ENCODE results near the gene MCL1. TPM values are rescaled to one million over a fixed set of nuclear protein-coding genes. Genes with fewer than 3 reads are reported as not detected.

Gene MCL1
- total and polyA plus RNA-seq, 10 of the 15 experiments (the other 5 are each of a cell fraction or from before 2014, with no cell fraction given): 18.1 to 148 (median 86.4) TPM

DNA sequence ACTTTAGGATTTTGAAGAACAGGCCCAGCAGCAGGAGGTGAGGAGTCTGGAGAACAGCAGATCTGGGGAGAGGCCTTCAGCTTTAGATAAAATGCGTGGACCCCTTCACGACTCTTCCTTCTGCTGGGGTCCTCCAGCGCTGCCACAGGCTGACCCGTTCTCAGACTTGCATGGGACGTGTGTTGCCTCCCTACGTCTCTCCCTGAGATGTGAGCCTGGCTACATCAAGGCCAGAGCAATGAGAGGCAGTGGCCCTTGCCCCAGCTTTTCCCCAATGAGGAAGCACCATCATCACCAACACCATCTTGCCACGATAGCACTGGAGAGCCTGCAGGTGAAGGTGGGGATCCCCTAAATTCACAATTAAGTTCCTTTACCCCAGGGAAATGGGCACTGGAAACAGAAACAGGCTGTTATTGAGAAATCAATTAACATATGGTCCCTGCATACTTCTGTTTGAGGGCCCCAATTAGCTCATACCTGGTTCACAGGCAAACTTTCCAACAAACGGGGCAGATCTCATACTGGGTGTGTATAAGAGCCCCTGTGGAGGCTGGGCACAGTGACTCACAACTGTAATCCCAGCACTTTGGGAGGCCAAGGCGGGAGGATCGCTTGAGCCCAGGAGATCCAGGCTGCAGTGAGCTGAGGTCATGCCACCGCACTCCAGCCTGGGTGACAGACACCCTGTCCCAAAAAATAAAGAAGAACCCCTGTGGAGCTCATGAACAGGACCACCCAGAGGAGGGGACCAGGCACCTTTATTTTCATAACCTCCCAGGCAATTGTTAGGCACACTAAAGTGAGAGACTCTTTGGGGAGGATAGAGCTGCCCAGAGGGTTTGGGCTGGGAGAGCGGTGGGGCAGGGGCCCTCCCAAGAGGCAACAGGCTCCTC, 42.3 kb downstream of the MCL1 start (continued):
- TF ChIP-seq, protein P1, sequence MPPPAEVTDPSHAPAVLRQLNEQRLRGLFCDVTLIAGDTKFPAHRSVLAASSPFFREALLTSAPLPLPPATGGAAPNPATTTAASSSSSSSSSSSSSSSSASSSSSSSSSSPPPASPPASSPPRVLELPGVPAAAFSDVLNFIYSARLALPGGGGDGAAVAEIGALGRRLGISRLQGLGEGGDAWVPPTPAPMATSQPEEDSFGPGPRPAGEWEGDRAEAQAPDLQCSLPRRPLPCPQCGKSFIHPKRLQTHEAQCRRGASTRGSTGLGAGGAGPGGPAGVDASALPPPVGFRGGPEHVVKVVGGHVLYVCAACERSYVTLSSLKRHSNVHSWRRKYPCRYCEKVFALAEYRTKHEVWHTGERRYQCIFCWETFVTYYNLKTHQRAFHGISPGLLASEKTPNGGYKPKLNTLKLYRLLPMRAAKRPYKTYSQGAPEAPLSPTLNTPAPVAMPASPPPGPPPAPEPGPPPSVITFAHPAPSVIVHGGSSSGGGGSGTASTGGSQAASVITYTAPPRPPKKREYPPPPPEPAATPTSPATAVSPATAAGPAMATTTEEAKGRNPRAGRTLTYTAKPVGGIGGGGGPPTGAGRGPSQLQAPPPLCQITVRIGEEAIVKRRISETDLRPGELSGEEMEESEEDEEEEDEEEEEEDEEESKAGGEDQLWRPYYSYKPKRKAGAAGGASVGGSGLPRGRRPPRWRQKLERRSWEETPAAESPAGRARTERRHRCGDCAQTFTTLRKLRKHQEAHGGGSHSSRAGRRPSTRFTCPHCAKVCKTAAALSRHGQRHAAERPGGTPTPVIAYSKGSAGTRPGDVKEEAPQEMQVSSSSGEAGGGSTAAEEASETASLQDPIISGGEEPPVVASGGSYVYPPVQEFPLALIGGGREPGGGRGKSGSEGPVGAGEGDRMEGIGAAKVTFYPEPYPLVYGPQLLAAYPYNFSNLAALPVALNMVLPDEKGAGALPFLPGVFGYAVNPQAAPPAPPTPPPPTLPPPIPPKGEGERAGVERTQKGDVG (CRISPR knock-in tag; IDR thresholded peaks at IDR 0.05): no peak
- TF ChIP-seq NFIC (IDR thresholded peaks at IDR 0.05; ENCODE audit: low read depth, low read length): no peak
- TF ChIP-seq, protein P2, sequence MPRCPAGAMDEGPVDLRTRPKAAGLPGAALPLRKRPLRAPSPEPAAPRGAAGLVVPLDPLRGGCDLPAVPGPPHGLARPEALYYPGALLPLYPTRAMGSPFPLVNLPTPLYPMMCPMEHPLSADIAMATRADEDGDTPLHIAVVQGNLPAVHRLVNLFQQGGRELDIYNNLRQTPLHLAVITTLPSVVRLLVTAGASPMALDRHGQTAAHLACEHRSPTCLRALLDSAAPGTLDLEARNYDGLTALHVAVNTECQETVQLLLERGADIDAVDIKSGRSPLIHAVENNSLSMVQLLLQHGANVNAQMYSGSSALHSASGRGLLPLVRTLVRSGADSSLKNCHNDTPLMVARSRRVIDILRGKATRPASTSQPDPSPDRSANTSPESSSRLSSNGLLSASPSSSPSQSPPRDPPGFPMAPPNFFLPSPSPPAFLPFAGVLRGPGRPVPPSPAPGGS (IDR thresholded peaks at IDR 0.05; ENCODE audit: borderline replicate concordance, insufficient read depth, low read depth, low read length, poor library complexity, severe bottlenecking): no peak
- no peak for TF ChIP-seq YBX1 (IDR thresholded peaks at IDR 0.05)
- TF ChIP-seq MEF2B (IDR thresholded peaks at IDR 0.05; ENCODE audit: partially characterized antibody, poor library complexity, severe bottlenecking): no peak
- TF ChIP-seq, protein P3, sequence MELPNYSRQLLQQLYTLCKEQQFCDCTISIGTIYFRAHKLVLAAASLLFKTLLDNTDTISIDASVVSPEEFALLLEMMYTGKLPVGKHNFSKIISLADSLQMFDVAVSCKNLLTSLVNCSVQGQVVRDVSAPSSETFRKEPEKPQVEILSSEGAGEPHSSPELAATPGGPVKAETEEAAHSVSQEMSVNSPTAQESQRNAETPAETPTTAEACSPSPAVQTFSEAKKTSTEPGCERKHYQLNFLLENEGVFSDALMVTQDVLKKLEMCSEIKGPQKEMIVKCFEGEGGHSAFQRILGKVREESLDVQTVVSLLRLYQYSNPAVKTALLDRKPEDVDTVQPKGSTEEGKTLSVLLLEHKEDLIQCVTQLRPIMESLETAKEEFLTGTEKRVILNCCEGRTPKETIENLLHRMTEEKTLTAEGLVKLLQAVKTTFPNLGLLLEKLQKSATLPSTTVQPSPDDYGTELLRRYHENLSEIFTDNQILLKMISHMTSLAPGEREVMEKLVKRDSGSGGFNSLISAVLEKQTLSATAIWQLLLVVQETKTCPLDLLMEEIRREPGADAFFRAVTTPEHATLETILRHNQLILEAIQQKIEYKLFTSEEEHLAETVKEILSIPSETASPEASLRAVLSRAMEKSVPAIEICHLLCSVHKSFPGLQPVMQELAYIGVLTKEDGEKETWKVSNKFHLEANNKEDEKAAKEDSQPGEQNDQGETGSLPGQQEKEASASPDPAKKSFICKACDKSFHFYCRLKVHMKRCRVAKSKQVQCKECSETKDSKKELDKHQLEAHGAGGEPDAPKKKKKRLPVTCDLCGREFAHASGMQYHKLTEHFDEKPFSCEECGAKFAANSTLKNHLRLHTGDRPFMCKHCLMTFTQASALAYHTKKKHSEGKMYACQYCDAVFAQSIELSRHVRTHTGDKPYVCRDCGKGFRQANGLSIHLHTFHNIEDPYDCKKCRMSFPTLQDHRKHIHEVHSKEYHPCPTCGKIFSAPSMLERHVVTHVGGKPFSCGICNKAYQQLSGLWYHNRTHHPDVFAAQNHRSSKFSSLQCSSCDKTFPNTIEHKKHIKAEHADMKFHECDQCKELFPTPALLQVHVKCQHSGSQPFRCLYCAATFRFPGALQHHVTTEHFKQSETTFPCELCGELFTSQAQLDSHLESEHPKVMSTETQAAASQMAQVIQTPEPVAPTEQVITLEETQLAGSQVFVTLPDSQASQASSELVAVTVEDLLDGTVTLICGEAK (IDR thresholded peaks at IDR 0.05; ENCODE audit: borderline replicate concordance): no peak
- no peak for TF ChIP-seq RUNX3 (IDR thresholded peaks at IDR 0.05; ENCODE audit: low read length)
